ENCODE data around the gene MIEF2.
"Not testable (repeated sequence)": the region's sequence is repeated elsewhere in the genome, so short reads cannot be mapped to it uniquely, and the experiment has no call there.

The MIEF2 gene, protein sequence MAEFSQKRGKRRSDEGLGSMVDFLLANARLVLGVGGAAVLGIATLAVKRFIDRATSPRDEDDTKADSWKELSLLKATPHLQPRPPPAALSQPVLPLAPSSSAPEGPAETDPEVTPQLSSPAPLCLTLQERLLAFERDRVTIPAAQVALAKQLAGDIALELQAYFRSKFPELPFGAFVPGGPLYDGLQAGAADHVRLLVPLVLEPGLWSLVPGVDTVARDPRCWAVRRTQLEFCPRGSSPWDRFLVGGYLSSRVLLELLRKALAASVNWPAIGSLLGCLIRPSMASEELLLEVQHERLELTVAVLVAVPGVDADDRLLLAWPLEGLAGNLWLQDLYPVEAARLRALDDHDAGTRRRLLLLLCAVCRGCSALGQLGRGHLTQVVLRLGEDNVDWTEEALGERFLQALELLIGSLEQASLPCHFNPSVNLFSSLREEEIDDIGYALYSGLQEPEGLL

DNA sequence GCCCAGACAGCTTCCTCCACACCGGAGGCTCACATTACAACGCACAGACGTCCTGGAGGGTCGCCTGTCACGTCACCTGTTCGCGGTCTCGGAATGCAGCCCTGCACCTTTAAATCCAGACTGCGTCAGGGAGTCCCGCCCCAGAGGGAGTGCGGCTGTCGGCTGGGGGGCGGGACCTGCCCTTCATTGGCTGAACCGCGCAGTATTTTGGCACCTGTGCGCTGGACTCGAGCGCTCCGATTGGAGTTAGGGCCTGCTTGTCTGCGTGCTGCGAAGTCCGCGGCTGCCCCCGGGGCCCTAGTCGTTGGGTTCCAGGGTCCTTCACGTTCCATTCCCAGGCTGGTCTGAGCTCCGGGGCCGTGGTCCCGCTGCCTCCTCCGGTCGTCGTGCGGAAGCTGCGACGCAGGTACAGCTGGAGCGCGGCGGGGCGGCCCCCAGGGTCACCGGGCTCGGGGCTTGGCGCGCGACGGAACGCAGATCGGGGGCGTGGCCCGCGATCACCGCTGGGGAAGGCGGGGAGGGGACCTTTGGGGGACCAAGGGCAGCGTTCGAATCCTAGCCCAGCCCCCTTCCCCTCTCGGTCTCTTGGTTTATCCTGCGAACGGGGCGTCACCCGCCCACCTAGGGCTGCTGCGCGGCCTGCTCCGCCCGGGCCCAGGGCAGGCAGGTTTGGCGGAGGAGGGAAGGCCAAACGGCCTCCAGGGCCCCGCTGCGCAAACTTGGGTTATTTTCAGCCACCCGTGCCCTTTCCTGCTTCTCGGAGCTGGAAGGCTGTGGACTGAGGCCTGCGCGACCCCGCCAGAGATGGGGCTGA is at the start of gene MIEF2:
TSS of gene MIEF2 (plus strand) at position 331 of the 814 bp plus-strand sequence. CDS start 2,059 bp downstream, outside the sequence.
- DNase-seq (ENCODE audit: low read depth) = peak; percentile 87

DNA sequence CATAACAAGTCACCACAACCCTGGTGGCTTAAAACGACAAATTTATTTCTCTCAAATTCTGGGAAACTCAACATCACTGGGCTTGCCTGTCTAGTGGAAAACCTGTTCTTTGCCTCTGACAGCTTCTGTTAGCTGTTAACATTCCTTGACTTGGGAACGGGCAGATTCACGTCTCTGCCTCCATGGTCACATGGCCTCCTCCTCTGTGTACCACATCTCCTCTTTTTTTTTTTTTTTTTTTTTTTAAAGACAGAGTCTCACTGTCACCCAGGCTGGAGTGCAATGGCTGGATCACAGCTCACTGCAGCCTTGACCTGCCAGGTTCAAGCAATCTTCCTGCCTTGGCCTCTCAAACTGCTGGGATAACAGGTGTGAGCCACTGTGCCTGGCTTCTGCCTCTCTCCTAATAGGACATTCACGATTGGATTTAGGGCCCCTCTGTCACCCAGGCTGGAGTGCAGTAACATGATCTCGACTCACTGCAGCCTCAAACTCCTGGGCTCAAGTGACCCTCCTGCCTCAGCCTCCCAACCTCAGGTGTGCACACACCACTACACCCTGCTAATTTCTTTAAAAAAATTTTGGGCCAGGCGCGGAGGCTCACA is 46.7 kb upstream of the MIEF2 start:
- no peak for DNase-seq (ENCODE audit: low read depth)

DNA sequence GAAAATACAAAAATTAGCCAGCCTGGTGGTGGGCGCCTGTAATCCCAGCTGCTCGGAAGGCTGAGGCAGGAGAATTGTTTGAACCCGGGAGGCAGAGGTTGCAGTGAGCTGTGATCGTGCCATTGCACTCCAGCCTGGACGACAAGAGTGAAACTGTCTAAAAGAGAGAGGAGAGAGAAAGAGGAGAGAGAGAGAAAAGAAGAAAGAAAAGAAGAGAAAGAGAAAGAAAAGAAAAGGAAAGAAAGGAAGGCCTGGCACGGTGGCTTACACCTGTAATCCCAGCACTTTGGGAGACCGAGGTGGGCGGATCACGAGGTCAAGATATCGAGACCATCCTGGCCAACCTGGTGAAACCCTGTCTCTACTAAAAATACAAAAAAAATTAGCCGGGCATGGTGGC is 43.6 kb upstream of the MIEF2 start:
- DNase-seq (ENCODE audit: low read depth) = not testable (repeated sequence)

DNA sequence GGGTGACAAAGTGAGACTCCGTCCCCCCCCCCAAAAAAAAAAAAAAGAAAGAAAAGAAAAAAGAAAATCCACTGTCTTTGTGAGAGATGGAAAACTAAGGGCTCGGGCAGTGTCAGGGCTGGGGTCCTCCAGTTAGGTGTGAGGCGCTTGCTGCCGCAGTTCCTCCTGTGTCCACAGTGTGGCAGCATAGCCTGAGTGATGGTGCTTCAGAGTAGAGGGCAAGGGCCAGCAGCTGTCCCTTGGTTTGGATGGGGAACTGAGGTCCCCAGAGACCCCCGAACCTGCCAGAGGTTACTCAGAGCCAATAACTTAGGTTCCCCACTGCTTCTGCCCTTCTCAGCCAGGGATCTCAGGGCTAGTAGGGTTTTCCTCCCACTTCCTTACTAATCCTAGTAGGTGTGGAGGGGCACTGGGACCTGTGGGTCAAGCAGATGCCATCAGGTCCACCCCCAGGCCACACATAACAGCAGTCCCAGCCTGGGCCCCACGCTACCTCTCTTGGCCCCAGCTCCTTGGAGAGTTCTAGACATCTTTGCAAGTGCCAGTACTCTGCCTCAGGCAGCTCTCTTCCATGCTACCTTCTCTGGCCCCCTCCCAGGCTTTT is 42.9 kb upstream of the MIEF2 start:
- DNase-seq (ENCODE audit: low read depth) = peak; percentile 68

DNA sequence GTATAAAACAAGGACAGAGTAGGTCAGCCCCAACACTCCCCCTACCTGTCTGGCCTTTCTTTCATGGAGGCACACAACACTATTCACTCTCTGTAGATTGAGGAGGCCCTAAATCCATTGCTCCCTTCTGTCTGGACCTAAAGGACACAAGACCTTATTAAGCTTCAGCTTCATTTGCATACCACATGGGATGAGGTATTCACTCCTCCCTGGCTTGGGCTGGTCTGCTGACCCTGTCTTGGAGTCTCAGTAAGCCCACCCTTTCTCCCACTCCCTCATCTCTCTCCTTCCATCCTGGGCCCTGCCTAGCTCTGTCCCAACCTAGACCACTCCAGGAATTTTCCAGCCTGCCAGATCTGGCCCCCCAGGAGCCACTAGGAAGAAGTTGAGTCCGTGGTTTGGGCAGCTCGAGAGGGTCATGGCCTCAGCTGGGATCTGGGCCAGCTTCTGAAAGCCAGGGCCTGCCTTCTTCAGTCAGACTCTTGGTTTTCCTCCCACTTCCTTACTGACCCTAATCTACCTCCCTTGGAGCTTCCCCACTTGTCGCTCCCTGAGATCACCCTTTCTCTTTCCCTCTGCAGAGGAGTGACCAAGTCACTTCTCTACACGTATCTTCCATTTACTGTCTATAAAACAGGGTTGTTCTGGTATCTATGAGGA is 41.6 kb upstream of the MIEF2 start:
- no peak for DNase-seq (ENCODE audit: low read depth)

DNA sequence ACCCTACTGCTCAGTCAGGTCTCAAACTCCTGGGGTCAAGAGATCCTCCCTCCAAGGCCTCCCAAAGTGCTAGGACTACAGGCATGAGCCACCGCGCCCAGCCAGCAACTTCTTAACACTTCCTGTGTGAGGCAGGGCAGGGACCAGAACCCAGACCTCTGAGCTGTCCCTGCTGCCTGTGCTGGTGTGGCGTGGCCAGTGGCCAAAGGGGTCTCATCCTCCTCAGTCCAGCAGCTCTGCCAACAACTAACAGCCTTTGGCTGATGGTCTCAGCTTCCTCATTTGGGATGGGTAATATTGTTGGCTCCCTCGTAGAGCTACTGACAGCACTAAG is 36.4 kb upstream of the MIEF2 start:
- no peak for DNase-seq (ENCODE audit: low read depth)

DNA sequence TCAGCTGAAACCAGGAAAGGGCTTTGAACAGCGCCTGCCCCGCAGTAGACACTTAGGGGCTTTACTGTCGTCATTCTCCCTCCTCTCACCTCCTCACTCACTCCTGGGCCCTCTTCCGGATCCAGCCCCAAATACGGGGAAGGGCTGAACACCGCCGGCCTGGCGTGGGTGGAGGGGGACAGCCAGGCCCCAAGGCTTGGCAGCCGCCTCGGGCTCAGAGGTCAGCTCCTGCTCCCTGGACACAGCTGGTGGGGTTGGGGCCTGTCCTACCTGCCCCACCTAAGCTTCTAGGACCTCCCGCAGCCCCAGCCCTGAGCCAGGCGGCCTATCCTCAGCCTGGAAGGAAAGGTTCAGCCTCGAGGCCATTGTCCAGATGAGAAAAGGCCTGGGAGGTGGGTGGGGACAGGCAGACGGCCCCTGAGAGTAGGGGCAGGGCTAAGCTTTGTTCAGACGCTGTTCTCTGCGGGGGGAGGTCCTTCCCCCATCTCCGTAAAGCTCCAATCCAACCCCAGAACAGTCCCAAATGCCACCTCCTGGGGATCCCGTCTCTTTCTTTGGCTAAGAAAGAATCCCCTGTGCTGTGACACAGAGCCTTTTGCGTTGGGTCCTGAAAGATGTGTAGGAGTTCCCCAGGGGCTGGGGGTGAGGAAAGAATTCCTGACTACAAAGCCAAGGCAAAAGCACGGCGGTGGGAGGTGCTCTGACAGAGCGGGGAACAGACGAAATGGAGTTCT is 35.9 kb upstream of the MIEF2 start:
- DNase-seq (ENCODE audit: low read depth) = no peak

DNA sequence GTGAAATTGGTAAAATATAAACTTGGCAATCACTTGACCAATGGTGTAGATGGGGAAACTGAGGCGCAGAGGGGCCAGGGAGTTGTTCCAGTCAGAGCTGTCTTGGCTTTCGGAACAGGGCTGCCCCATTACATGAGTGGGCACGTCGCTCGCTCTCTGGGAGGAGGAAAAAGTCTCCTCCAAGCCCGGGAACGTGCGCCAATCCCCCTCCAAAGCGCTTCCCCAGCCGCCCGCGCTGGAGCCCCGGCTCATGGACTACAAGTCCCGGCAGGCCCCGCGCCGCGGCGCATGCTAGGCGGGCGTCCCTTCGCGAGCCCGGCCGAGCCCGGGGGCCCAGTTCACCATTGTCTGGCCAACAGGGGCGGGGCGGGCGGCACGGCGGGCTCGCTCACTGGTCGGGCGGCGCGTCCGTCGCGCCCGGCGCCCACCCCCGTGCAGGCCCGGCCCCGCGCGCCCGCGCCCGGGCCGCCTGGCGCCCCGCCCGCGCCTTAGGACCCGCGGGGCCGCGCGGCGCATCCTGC is 35.3 kb upstream of the MIEF2 start, which contains the start of gene LLGL1:
TSS of gene LLGL1 (plus strand) at position 515 of the 521 bp plus-strand sequence. CDS start 48 bp downstream, outside the sequence.
- peak; percentile 94 for DNase-seq (ENCODE audit: low read depth)

DNA sequence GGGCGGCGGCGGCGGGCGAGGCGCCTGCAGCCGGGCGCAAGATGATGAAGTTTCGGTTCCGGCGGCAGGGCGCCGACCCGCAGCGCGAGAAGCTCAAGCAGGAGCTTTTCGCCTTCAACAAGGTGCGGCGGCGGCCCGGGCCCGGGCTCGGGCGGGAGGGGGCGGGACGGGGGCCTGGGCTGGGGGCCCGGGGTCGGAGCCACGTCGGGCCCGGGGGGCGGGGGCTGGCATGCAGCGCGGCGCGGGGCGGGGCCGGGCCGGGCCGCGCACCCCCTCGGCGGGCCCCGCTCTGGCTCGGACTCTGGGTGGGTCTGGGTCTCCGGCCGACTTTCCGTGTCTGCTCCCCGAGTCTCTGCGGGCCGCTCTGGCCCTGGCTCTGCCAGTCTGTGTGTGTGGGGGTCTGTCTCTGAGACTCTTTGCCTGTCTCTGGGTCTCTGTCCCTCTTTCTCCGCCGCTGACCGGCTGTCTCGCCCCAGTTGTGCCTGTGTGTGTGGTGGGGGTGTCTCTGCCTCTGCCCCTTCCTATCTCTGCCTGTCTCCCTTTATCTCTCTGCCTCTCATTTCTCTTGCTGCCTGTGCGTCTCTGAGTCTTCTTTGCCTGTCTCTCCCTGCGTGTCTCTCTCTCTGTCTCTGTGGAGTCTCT is 34.7 kb upstream of the MIEF2 start:
- DNase-seq (ENCODE audit: low read depth) = peak; percentile 1

DNA sequence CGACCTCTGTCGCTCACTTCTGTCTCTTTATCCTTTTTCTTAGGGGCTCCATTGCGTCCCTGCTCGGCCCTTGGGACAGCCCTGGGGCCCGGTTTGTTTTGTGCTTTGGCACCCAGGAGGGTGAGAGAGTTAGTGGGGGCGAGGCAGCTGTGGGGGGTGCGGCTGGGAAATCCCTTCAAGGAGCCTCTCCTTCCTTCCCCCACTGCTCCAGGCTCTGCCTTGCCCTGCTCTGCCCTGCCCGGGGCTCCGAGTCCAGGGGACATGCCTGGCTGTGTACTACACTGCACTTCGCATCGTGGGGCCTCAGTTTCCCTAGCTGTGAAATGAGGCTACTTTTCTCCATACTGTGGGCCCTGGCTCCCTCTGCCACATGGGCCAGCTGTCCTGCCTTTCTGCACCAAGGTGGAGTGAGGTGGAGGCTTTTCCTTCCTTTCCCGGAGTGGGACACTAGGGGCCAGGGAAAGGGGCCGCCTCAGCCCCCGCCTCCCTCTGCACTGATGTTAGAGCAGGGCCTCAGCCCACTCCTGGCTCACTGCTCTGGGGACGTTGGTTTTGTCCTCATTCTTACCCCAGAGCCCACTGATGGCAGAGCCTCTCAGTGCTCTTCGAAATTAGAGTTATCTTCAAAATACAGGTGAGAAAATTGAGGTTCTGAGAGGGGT is 34.0 kb upstream of the MIEF2 start:
- no peak for DNase-seq (ENCODE audit: low read depth)

DNA sequence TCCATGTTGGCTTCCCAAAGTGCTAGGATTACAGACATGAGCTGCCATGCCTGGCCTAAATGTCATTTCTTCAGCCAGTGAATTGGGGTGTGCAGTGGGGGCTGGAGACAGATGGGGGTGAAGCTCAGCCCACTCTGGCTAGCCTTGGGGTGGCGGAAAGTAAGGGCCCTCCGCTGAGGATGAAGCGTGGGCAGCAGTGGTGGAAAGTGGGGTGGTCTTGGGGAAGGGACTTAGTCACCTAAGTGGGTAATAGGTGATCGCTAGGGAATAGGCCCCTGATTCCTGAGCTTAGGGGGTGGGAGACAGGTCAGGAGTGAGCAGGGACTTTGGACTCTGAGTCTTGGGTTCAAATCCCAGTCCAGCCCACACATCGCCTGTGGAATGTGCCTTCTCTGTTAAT is 32.8 kb upstream of the MIEF2 start:
- DNase-seq (ENCODE audit: low read depth) = no peak

DNA sequence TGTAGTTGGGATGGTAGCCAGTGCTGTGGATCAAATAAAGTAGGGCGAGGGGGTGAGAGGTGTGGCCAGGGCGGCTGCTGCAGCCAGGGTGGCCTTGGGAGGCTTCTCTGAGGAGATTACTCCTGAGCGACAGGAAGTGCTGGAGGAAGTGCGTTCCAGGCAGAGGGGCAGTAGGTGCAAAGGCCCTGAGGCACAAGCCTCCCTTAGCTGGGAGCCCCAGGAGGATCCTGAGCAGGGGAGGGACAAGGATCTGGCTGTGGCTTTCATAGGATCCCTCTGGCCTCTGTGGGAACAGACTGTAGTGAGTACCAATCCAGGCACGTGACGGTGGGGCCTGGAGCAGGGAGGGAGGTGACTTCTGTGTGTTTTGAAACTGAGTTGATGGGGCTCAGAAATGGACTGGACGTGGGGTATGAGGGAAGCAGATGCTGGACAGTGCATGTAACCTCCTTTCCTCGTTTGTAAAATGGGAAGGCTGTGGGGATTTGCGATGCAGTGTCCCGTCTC is 32.2 kb upstream of the MIEF2 start:
- DNase-seq (ENCODE audit: low read depth) = no peak

DNA sequence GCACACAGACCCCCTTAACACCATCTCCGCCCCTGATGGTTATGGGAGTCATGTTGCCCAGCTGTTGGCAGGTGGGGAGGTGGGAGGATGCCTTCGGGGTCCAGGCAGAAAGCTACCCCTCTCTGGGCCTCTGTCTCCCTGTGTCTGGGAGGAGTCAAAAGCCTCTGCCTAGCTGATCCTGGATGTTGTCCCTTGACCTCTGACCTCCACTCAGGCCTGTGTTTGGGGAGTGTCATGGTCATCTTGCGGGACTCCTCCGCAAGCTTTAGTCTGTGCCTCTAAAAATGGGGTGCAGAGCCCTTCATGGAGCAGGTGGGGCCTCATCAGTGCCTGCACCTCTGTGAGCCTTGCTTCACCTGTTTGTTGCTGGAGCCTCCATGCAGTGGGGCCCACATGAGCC is 31.2 kb upstream of the MIEF2 start:
- no peak for DNase-seq (ENCODE audit: low read depth)

DNA sequence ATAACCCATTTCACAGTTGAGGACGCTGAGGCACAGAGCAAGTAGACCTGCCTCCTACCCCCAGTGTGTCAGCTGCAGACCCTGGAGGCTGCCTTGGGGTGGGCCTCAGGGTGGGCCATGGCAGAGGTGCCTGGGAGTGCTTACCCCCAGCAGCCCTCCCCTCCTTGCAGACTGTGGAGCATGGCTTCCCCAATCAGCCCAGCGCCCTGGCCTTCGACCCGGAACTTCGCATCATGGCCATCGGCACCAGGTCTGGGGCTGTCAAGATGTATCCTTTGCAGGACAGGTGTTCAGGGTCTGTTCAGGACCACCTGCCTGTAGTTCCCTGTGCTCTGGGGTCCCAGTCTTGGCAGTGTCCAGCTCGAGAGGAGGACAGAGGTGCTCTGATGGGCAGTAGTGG is 30.7 kb upstream of the MIEF2 start:
- DNase-seq (ENCODE audit: low read depth) = no peak

DNA sequence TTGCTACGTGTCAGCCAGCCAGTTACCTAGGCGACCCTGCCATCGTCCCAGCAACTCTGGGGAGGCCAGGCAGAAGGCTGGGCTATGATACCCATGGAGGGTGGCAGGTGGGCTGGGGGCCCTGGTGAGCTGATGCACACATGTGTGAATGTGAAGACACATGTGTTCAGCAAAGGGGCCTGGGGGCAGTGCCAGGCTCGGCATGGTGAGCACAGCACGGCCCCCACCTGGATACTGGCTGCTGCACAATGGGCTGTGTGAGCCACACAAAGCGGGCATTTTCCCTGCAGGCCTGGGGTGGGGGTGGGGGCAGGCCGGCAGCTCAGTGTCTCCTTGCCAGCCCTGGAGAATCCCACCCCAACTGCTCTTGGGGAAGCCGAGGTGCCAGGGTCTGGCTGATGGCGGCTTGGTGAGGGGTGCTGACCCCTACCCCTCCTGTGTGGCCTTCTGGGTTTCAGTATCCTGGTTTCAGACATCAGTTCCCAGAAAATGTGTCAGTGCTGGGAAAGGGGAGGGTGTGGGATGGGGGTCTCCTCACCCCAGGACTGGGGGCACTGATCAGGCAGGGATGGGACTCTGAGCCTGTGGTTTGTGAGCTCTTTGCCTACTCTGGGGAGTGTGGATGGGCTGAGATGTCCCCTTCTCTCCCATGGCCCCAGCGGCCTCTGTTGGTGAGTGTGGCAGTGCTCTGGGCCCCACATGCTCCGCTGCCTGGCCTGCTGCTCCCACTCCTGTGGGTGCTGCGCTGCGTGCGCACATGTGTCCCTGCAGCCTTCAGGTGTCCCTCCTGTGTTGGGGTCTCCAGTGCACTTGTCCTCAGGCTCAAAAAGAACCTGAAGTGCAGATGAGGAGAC is 29.9 kb upstream of the MIEF2 start:
- DNase-seq (ENCODE audit: low read depth) = no peak

DNA sequence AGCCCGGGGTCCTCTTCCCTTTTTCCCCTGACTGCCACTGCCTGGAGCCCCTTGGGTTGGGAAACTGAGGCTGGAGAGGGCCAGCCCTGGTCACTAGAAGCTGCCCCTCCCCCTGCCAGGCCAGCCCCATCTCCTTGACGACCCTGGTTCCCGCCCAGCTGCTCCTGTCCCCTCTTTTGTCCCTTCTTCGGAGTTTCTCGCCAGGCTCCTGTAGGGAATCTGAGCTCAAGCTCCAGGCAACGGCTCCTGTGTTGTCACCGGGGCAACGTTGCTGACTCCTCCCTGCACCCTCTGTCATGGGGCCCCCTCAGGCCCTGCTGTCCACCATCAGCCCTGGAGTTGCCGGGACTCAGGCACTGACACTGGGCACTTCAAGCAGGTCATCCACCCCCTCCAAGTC is 29.3 kb upstream of the MIEF2 start:
- no peak for DNase-seq (ENCODE audit: low read depth)

DNA sequence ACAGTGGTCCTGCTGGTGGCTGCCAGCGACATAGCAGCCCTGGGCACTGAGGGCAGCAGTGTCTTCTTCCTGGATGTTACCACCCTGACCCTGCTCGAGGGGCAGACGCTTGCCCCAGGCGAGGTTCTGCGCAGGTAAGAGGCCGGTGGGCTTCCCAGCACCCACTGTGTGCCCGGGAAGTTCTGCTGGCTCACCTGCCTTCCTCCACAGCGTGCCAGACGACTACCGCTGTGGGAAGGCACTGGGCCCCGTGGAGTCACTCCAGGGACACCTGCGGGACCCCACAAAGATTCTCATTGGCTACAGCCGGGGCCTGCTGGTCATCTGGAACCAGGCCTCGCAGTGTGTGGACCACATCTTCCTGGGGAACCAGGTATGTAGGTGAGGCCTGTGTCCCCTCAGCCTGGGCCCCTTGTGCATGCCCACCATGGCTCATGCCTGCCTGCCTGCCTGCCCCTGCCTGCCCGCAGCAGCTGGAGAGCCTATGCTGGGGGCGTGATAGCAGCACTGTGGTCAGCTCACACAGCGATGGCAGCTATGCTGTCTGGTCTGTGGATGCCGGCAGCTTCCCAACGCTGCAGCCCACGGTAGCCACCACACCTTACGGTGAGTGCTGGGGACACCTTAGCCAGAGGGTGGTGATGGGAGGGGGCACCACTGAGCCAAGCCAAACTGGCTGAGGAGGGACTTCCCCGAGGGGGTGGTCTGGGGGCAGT is 26.5 kb upstream of the MIEF2 start:
- DNase-seq (ENCODE audit: low read depth) = no peak

DNA sequence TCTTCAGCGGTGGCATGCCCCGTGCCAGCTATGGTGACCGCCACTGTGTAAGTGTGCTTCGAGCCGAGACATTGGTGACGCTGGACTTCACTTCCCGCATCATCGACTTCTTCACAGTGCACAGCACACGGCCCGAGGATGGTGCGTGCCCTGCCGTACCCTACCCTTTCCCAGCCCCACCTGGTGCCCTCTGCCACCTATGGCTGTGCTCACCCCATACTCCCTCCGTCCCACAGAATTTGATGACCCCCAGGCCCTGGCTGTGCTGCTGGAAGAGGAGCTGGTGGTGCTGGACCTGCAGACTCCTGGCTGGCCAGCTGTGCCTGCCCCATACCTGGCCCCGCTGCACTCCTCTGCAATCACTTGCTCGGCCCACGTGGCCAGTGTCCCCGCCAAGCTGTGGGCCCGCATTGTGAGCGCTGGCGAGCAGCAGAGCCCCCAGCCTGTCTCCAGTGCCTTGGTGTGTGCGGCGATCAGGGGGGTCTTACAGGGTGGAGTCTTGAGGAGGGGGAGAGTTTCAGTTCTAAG is 25.5 kb upstream of the MIEF2 start:
- DNase-seq (ENCODE audit: low read depth) = no peak

Measured in activated T-cell treated with anti-CD3 and anti-CD28 coated beads for 24 hours (primary cell).